HL-60 (cell line): Measurements from ENCODE around the gene TRERF1.
"Not testable (repeated sequence)": the region's sequence is repeated elsewhere in the genome, so short reads cannot be mapped to it uniquely, and the experiment has no call there.

Experiments
- DNase-seq, 2 experiments: peaks; one replicate each; pipeline ENCODE4 v3.0.0-alpha.2; 2010 to 2020; ENCODE audit warnings: low read depth in 1 of 2, low spot score in 1 of 2
- H3K27ac ChIP-seq: fragments of 250-450 bp; sonication (Bioruptor Pico); replicated peaks from 2 replicates; pipeline ENCODE4 v1.5.1; 2020; ENCODE audit warnings: mild to moderate bottlenecking, moderate library complexity
- H3K27me3 ChIP-seq: fragments of 250-450 bp; sonication (Bioruptor Pico); 2 replicates; pipeline ENCODE4 v1.5.1; 2021; ENCODE audit warnings: mild to moderate bottlenecking, moderate library complexity; ENCODE audit not compliant: insufficient read depth, poor library complexity, severe bottlenecking
- H3K4me3 ChIP-seq: replicated peaks from 2 replicates; pipeline ENCODE4 v1.5.1; 2011; ENCODE audit warnings: mild to moderate bottlenecking, control low read depth, low read length; ENCODE audit not compliant: insufficient read depth
- GABPA ChIP-seq: IDR thresholded peaks from 2 replicates; pipeline ENCODE4 v1.6.1; 2012; ENCODE audit warnings: low read depth
- POLR2AphosphoS5 ChIP-seq: IDR thresholded peaks from 2 replicates; pipeline ENCODE4 v1.6.1; 2012; ENCODE audit warnings: low read depth
- REST ChIP-seq: IDR thresholded peaks from 2 replicates; pipeline ENCODE4 v1.6.1; 2012; ENCODE audit warnings: low read depth; ENCODE audit not compliant: insufficient replicate concordance
- SPI1 ChIP-seq: IDR thresholded peaks from 2 replicates; pipeline ENCODE4 v1.6.1; 2012; ENCODE audit warnings: low read depth, mild to moderate bottlenecking, borderline replicate concordance
- TF ChIP-seq, protein P1 (sequence below): IDR thresholded peaks from one replicate; pipeline ENCODE4 v1.5.1; 2011; ENCODE audit warnings: low read length, control low read depth, inconsistent platforms; ENCODE audit not compliant: insufficient read depth

Gene TRERF1

GRCh38 chr6:42446370-42446769 is 5.4 kb downstream of the TRERF1 start:
- no peak for TF ChIP-seq REST
- TF ChIP-seq SPI1: no peak
- no peaks in the 10 kb centered on the region for H3K27me3 ChIP-seq
- no peak overlapping the region for H3K4me3 ChIP-seq
- no peak for DNase-seq
- H3K27ac ChIP-seq: no peak overlapping the region; the same call in 1 of the 2 replicates

GRCh38 chr6:42445955-42446354 is 5.8 kb downstream of the TRERF1 start:
- H3K27ac ChIP-seq, H3K4me3 ChIP-seq, H3K27me3 ChIP-seq, DNase-seq: not testable (repeated sequence)

DNA sequence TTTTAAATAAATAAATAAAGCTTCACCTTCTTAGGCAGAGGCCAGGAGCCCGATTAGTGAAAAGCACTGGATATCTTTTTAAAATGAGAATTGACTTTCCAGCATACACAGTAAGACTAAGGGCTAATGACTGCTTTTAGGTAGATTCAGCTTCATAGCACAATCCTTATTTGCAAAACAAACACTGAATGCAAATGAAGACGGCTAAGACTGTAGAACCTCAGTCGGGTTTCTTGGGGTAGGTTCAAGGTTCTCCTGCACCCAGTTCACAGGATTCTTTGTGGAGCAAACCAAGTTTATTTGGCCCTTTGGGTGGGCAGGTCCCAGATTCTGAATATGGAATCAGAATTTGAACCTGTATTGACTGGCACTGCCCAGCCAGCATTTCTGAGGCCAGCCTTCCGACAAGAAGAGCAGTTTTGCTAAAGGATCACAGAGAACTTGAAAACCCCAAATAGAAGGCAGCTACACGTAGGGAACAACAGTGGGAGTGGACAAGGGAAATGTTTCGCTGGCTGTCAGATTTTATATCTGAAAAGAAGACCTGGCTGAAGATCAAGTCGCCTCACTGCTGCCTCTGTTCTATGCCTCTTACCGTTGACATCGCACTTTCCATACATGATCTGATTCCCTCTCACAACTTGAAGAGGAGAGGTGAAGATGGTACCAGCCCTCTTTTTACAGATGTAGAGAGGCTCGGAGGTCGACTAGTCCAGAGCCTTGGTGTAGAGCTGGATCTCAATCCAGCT is 8.2 kb downstream of the TRERF1 start:
- Histone ChIP-seq H3K4me3 (no peak overlapping the region), H3K27me3 (no peaks in the 10 kb centered on the region), H3K27ac (no peak overlapping the region)
- TF ChIP-seq POLR2AphosphoS5 (no peak), GABPA (no peak), REST (no peak), SPI1 (no peak)
- TF ChIP-seq, protein P1, sequence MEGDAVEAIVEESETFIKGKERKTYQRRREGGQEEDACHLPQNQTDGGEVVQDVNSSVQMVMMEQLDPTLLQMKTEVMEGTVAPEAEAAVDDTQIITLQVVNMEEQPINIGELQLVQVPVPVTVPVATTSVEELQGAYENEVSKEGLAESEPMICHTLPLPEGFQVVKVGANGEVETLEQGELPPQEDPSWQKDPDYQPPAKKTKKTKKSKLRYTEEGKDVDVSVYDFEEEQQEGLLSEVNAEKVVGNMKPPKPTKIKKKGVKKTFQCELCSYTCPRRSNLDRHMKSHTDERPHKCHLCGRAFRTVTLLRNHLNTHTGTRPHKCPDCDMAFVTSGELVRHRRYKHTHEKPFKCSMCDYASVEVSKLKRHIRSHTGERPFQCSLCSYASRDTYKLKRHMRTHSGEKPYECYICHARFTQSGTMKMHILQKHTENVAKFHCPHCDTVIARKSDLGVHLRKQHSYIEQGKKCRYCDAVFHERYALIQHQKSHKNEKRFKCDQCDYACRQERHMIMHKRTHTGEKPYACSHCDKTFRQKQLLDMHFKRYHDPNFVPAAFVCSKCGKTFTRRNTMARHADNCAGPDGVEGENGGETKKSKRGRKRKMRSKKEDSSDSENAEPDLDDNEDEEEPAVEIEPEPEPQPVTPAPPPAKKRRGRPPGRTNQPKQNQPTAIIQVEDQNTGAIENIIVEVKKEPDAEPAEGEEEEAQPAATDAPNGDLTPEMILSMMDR: no peak
- no peak for DNase-seq

DNA sequence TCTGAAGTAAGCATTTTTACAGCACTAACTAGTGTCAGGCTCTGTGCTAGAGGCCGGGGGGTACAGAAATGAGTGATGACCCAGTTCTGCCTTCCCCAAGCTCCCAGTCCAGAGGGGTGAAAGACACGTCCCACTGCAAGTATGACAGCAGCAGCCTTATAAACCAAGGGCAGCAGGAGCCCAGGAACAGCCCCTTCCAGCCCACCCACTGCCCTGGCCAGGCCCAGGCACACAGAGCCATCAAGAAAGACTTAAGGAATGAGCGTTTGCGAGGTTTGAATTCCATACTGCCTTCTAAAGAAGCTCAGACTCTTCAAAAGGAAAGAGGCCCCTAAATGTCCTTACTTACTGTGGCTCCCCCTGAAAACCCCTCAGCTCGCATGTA is 10.0 kb downstream of the TRERF1 start:
- Histone ChIP-seq H3K4me3 (no peak overlapping the region), H3K27ac (no peak overlapping the region; the same call in 1 of the 2 replicates), H3K27me3 (no peaks in the 10 kb centered on the region)
- no peak for DNase-seq
- TF ChIP-seq POLR2AphosphoS5 (no peak), GABPA (no peak), SPI1 (no peak), REST (no peak)
- TF ChIP-seq, protein P1: no peak
